Measurements from ENCODE around the gene GMEB2. TPM values are rescaled to one million over a fixed set of nuclear protein-coding genes. Genes with fewer than 3 reads are reported as not detected.
"Not testable (repeated sequence)": the region's sequence is repeated elsewhere in the genome, so short reads cannot be mapped to it uniquely, and the experiment has no call there.

Gene GMEB2
- total RNA-seq, 2 donors from 2014 or later, result 11.5 to 14.8 TPM

DNA sequence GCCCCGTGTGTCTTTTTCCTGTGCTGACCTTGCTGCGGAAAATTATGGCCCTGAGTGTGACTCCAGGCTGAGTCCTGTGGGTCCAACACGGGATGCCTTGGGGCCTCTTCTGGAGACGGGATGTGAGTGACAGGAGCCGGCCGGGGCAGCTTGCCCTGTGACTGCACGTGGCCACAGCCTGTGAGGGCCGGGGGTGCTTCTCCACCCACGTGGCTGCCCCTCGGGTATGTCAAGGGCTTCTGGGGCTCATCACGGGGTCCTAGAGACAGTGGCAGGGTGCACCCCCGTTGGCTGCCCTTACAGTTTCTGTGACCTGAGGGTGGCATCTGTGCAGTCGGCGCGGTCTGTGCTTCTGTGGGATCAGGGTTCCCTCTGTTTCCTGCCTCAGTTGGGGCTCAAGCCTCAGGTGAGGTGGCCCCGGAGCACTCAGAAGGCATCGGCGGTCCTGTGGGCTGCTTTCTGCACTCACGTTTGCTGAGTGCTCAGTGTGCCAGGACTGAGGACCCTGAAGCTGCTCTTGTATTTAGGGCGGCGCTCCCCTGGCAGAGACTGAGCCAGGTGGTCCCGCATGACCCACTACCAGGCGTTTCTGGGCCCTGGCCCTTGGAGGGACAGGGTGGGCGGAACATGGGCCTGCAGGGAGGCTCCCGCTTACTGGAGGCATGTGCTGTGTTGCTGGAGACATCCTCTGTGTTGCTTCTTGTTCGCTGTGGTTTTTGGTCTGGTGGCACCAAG is 36.6 kb upstream of the GMEB2 start:
- Histone ChIP-seq H3K9ac (ENCODE audit: low read depth in 2 of 2, low read length in 2 of 2) (no peak overlapping the region), H3K4me1 (peaks cover 9% of the 10 kb centered on the region), H3K9me3 (no peaks in the 10 kb centered on the region), H3K27ac (no peak overlapping the region), H3K4me3 (no peak overlapping the region), H3K27me3 (no peaks in the 10 kb centered on the region), H3K36me3 (no peaks in the 10 kb centered on the region)
- TF ChIP-seq, protein P1, sequence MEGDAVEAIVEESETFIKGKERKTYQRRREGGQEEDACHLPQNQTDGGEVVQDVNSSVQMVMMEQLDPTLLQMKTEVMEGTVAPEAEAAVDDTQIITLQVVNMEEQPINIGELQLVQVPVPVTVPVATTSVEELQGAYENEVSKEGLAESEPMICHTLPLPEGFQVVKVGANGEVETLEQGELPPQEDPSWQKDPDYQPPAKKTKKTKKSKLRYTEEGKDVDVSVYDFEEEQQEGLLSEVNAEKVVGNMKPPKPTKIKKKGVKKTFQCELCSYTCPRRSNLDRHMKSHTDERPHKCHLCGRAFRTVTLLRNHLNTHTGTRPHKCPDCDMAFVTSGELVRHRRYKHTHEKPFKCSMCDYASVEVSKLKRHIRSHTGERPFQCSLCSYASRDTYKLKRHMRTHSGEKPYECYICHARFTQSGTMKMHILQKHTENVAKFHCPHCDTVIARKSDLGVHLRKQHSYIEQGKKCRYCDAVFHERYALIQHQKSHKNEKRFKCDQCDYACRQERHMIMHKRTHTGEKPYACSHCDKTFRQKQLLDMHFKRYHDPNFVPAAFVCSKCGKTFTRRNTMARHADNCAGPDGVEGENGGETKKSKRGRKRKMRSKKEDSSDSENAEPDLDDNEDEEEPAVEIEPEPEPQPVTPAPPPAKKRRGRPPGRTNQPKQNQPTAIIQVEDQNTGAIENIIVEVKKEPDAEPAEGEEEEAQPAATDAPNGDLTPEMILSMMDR (IDR thresholded peaks at IDR 0.05), result no peak
- no peak for DNase-seq
- intact Hi-C loops (cut with DNase I), result no loop called here

DNA sequence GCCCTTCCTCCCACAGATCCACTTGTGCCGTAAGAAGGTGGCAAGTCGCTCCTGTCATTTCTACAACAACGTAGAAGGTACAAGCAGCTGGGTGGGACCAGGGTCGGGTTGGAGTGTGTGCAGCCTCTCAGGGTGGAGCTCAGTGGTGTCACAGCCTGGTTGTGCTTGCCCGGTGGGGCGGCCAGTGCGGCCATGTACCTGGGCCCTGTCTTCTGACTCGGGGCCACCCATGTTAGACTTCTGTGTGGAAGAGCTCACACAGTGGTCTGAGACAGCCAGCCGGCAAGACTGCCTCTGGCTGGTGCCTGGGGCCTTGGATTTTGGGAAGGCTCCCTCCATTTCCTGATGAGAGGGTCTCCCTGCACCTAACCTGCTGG is 35.9 kb upstream of the GMEB2 start:
- Histone ChIP-seq H3K4me1 (peaks cover 9% of the 10 kb centered on the region), H3K27ac (no peak overlapping the region), H3K9me3 (no peaks in the 10 kb centered on the region), H3K9ac (ENCODE audit: low read depth in 2 of 2, low read length in 2 of 2) (no peak overlapping the region), H3K36me3 (no peaks in the 10 kb centered on the region), H3K27me3 (no peaks in the 10 kb centered on the region), H3K4me3 (no peak overlapping the region)
- TF ChIP-seq, protein P1 (IDR thresholded peaks at IDR 0.05), result no peak
- no peak for DNase-seq
- intact Hi-C loops (cut with DNase I), result no loop called here

DNA sequence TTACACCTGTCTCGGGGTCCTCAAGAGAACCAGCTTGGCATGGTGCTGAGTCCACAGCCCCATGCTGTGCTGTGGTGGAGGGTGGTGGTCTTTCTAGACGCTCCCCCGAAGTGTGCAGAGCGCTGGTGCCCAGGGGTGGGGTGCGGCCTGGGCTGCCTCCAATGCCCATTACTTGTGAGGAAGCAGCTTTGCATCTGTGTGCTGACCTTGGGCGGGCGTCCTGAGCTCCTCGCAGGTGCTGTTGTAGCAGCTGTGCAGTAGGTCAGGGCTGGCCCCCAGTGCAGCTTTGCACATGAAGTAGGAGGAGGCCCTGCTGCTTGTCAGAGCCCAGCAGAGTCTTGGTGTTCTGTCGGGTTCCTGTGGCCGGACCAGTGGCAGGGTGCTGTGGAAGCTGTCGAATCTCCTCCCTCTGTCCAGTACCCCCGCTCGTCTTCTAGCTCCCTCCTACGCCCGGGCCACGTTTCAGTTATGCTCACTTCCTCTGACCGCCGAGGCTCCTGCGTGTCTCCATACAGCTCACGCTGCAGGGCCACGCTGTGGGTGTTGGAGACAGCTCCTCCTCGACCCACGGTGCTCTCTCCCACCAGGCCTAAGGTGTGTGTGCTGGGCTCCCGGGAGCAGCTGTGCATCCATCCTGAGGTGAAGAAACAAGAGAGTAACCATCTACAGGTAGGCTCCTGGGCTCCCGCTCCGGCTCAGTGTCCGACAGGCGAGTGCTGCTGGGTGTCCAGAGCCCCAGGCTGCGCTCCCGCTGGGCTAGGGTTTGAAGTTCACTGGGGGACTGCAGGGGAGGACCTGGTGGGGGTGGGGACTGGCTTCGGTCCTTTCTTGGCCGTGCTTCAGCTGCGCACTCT is 35.3 kb upstream of the GMEB2 start:
- H3K27ac ChIP-seq, result no peak overlapping the region
- DNase-seq, result no peak
- no peak overlapping the region for H3K4me3 ChIP-seq
- H3K27me3 ChIP-seq, result no peaks in the 10 kb centered on the region
- no peaks in the 10 kb centered on the region for H3K9me3 ChIP-seq
- intact Hi-C loops (cut with DNase I), result no loop called here
- peaks cover 9% of the 10 kb centered on the region for H3K4me1 ChIP-seq
- TF ChIP-seq, protein P1 (IDR thresholded peaks at IDR 0.05), result no peak
- H3K9ac ChIP-seq (ENCODE audit: low read depth in 2 of 2, low read length in 2 of 2), result no peak overlapping the region
- no peaks in the 10 kb centered on the region for H3K36me3 ChIP-seq

DNA sequence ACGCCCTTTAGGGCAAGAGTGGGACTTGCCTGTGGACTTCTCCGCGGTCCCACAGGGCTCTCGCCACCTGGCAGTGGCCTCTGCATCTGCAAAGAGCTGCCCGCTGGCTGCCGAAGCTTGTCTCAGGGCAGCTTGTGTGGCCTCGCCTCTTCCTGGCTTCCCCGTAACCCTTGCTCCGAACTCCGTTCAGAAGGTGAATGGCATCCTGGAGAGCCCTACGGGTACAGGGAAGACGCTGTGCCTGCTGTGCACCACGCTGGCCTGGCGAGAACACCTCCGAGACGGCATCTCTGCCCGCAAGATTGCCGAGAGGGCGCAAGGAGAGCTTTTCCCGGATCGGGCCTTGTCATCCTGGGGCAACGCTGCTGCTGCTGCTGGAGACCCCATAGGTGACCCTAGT is 34.2 kb upstream of the GMEB2 start:
- H3K27ac ChIP-seq, result no peak overlapping the region
- H3K36me3 ChIP-seq, result no peaks in the 10 kb centered on the region
- H3K4me1 ChIP-seq, result peaks cover 9% of the 10 kb centered on the region
- DNase-seq, result no peak
- H3K9ac ChIP-seq (ENCODE audit: low read depth in 2 of 2, low read length in 2 of 2), result no peak overlapping the region
- H3K27me3 ChIP-seq, result no peaks in the 10 kb centered on the region
- TF ChIP-seq, protein P1 (IDR thresholded peaks at IDR 0.05), result no peak
- no peak overlapping the region for H3K4me3 ChIP-seq
- no peaks in the 10 kb centered on the region for H3K9me3 ChIP-seq
- intact Hi-C loops (cut with DNase I), result no loop called here

DNA sequence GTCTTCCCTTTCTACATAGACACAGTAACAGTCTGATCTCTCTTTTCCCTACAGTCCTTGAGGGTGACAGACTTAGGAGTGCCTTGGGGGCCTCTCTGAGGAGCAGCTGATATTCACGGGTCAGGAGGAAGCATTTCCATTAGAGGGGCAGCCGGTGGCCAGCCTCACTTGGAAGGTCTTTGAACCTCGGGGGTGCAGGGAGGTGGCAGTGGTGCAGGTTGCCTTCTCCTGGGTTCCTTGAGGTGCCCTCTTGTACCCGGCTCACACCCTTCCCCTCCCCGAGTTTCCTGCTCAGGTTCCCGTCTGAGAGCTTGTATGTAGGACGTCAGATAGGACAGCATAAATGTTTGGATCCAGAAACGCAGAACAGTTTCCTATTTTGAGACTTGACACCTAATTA is 33.7 kb upstream of the GMEB2 start:
- Histone ChIP-seq H3K4me3 (no peak overlapping the region), H3K27ac (no peak overlapping the region), H3K27me3 (no peaks in the 10 kb centered on the region), H3K9ac (ENCODE audit: low read depth in 2 of 2, low read length in 2 of 2) (no peak overlapping the region), H3K36me3 (no peaks in the 10 kb centered on the region), H3K9me3 (no peaks in the 10 kb centered on the region), H3K4me1 (peaks cover 9% of the 10 kb centered on the region)
- intact Hi-C loops (cut with DNase I), result no loop called here
- no peak for DNase-seq
- TF ChIP-seq, protein P1 (IDR thresholded peaks at IDR 0.05), result no peak

DNA sequence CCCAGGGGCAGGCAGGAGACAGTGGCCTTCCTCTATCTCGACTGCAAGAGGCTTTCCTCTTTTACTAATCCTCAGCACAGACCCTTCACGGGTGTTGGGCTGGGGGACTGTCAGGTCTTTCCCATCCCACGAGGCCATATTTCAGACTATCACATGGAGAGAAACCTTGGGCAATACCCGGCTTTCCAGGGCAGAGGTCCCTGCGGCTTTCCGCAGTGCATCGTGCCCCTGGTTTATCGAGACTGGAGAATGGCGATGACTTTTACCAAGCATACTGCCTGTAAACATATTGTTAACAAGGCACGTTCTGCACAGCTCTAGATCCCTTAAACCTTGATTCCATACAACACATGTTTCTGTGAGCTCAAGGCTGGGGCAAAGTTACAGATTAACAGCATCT is 33.3 kb upstream of the GMEB2 start:
- H3K4me3 ChIP-seq; DNase-seq; H3K4me1 ChIP-seq; H3K9me3 ChIP-seq; H3K27ac ChIP-seq; H3K9ac ChIP-seq (ENCODE audit: low read depth in 2 of 2, low read length in 2 of 2); H3K36me3 ChIP-seq; intact Hi-C loops (cut with DNase I); H3K27me3 ChIP-seq: not testable (repeated sequence)

Data from colonic mucosa (tissue), 4 donors.